Subcutaneous abdominal adipose tissue (tissue), 5 donors: Measurements from ENCODE around the gene PGM5.

Source experiments
- H3K27ac ChIP-seq: one replicate; pipeline ENCODE4 v1.7.0; 2013; ENCODE audit warnings: low read depth, mild to moderate bottlenecking, inconsistent platforms, low read length, moderate library complexity
- H3K27me3 ChIP-seq, 5 donors: one replicate each; pipeline ENCODE4 v1.7.0; 2013; ENCODE audit warnings: low read length in 5 of 5, inconsistent platforms in 1 of 5; ENCODE audit not compliant: control insufficient read depth in 5 of 5, insufficient read depth in 4 of 5
- H3K36me3 ChIP-seq, 5 donors: one replicate each; pipeline ENCODE4 v1.7.0; 2013; ENCODE audit warnings: low read length in 5 of 5; ENCODE audit not compliant: control insufficient read depth in 5 of 5, insufficient read depth in 5 of 5
- H3K4me1 ChIP-seq, 5 donors: one replicate each; pipeline ENCODE4 v1.7.0; 2013; ENCODE audit warnings: low read length in 5 of 5, mild to moderate bottlenecking in 3 of 5, moderate library complexity in 1 of 5; ENCODE audit not compliant: control insufficient read depth in 5 of 5, insufficient read depth in 5 of 5
- H3K4me3 ChIP-seq, 5 donors: one replicate each; pipeline ENCODE4 v1.7.0; 2013; ENCODE audit warnings: low read length in 5 of 5, low read depth in 1 of 5
- H3K9ac ChIP-seq, 5 donors: one replicate each; pipeline ENCODE4 v1.7.0; 2013; ENCODE audit warnings: low read length in 5 of 5, mild to moderate bottlenecking in 4 of 5, moderate library complexity in 3 of 5
- H3K9me3 ChIP-seq, 5 donors: one replicate each; pipeline ENCODE4 v1.7.0; 2013; ENCODE audit warnings: low read length in 5 of 5; ENCODE audit not compliant: control insufficient read depth in 5 of 5
- donor health status: healthy.
- donor health status: healthy.
- donor health status: healthy.
- donor health status: healthy.
- donor health status: healthy.

PGM5 gene

DNA sequence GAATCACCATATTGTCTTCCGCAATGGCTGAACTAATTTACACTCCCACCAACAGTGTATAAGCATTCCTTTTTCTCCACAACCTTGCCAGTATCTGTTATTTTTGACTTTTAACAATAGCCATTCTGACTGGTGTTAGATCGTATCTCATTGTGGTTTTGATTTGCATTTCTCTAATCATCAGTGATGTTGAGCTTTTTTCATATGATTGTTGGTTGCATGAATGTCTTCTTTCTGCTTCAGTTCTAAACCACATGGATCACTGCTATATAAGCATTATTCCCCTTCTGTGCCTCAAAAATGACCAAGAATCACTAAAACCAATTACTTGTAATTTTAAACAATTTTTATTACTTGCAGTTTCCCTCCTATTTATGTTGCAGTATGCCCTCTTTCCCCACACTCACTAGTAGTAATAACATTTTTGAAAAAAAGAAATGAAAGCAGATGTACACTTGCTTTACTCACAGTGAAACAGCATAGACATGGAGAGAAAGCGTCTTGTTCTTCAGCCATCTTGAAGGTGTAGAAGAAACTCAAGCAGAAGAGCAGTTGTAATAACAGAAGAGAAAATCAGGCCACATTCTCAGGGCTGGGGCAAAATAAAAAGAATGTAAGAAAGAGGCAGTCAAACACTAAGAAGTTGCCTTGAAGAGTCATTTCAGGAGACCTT is 188.8 kb downstream of the PGM5 start:
- peaks cover 0 to 3% (median 0%) of the 10 kb centered on the region in 5 donors for H3K9me3 ChIP-seq
- peaks cover 0 to 11% (median 10%) of the 10 kb centered on the region in 5 donors for H3K4me1 ChIP-seq
- no peaks in the 10 kb centered on the region for H3K36me3 ChIP-seq
- no peak overlapping the region for H3K9ac ChIP-seq
- H3K27ac ChIP-seq = no peak overlapping the region
- H3K27me3 ChIP-seq = no peaks in the 10 kb centered on the region
- H3K4me3 ChIP-seq = no peak overlapping the region

GRCh38 chr9:68546596-68547390 is 190.4 kb downstream of the PGM5 start:
- Histone ChIP-seq H3K4me1 (peaks cover 0 to 11% (median 8%) of the 10 kb centered on the region in 5 donors), H3K27me3 (no peaks in the 10 kb centered on the region), H3K36me3 (no peaks in the 10 kb centered on the region), H3K27ac (no peak overlapping the region), H3K9ac (no peak overlapping the region), H3K4me3 (peak overlapping the region in 3 of 5 donors; percentile 2 to 40 (median 3)), H3K9me3 (peaks cover 0 to 3% (median 0%) of the 10 kb centered on the region in 5 donors)

DNA sequence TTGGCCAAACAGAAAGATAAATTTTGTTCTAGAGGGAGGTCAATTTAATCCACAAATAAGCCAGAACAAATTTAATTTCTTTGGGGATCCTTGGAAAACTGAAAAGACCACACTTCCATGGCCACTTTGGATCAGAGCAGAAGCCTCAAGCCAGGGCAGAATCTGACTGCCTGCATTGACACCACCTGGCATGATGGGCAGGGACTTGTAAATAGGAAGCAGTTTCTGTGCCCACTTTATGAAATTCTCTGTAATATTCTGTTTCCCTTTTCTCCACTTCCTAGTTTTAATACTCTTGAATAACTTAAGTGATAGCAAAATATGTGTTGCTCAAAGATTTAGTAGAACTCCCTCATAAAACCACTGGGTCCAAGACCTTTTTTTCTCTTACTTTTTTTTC is 191.0 kb downstream of the PGM5 start:
- Histone ChIP-seq H3K4me1 (peaks cover 0 to 11% (median 8%) of the 10 kb centered on the region in 5 donors), H3K9ac (no peak overlapping the region), H3K36me3 (no peaks in the 10 kb centered on the region), H3K4me3 (no peak overlapping the region), H3K27ac (no peak overlapping the region), H3K27me3 (no peaks in the 10 kb centered on the region), H3K9me3 (peaks cover 0 to 3% (median 0%) of the 10 kb centered on the region in 5 donors)

- Histone ChIP-seq H3K9me3 (peaks cover 0 to 3% (median 0%) of the 10 kb centered on the region in 5 donors), H3K9ac (no peak overlapping the region), H3K4me1 (peaks cover 0 to 11% (median 8%) of the 10 kb centered on the region in 5 donors), H3K4me3 (no peak overlapping the region), H3K27ac (no peak overlapping the region), H3K36me3 (no peaks in the 10 kb centered on the region), H3K27me3 (no peaks in the 10 kb centered on the region)
Observed at GRCh38 chr9:68548241-68548640, 191.8 kb downstream of the PGM5 start.

- Histone ChIP-seq H3K27ac (no peak overlapping the region), H3K4me3 (no peak overlapping the region), H3K27me3 (no peaks in the 10 kb centered on the region), H3K9ac (no peak overlapping the region), H3K9me3 (peaks cover 0 to 3% (median 0%) of the 10 kb centered on the region in 5 donors), H3K4me1 (peaks cover 0 to 11% (median 8%) of the 10 kb centered on the region in 5 donors), H3K36me3 (no peaks in the 10 kb centered on the region)
Observed at GRCh38 chr9:68551191-68551590, 194.8 kb downstream of the PGM5 start.

DNA sequence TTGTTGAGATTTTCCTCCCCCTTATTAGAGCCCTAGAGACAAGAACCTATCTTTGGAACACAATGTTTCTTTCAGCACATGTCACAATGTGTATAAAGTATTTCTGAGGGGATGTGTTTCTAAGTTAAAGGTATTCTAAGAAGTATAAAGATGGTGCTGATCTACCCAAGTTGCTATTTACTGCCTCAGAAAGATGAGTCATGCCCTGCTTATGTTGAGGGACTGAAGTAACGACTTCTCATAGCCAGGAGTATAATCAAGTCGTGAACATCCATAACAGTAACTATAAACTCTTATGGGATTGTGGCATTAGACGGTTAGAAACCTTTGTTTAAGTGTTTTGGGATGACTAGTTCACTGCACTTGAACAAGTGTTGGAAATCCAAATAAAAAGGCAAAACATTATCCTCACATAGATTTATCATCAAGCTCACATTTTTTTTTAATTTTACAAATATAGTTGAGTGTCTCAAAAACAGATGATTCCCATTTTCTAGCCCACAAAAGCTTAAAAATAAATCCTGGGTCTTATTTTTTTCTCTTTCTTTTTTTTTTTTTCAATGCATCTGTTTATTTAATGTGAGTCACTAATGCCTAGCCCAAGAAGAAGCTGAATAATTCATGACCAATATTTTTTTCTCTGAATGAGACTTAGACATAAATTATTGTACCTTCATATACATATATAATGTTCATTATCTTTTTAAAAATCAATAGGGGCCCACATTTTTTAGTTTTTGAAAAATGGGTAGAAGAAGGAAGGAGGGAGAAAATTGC is 196.5 kb downstream of the PGM5 start:
- H3K27ac ChIP-seq = no peak overlapping the region
- H3K9me3 ChIP-seq = peaks cover 0 to 1% (median 0%) of the 10 kb centered on the region in 5 donors

GRCh38 chr9:68555437-68556150 is 199.2 kb downstream of the PGM5 start:
- no peaks in the 10 kb centered on the region for H3K36me3 ChIP-seq
- H3K27me3 ChIP-seq = peaks cover 0 to 4% (median 0%) of the 10 kb centered on the region in 5 donors
- no peak overlapping the region for H3K4me3 ChIP-seq
- peaks cover 0 to 10% (median 7%) of the 10 kb centered on the region in 5 donors for H3K4me1 ChIP-seq
- no peak overlapping the region for H3K9ac ChIP-seq
- no peak overlapping the region for H3K27ac ChIP-seq
- no peaks in the 10 kb centered on the region for H3K9me3 ChIP-seq

More for the DNA sequence above, 196.5 kb downstream of the PGM5 start:
- no peak overlapping the region for H3K4me3 ChIP-seq
- peaks cover 0 to 4% (median 0%) of the 10 kb centered on the region in 5 donors for H3K27me3 ChIP-seq
- H3K4me1 ChIP-seq = peaks cover 0 to 3% (median 1%) of the 10 kb centered on the region in 5 donors
- H3K9ac ChIP-seq = no peak overlapping the region
- H3K36me3 ChIP-seq = no peaks in the 10 kb centered on the region

DNA sequence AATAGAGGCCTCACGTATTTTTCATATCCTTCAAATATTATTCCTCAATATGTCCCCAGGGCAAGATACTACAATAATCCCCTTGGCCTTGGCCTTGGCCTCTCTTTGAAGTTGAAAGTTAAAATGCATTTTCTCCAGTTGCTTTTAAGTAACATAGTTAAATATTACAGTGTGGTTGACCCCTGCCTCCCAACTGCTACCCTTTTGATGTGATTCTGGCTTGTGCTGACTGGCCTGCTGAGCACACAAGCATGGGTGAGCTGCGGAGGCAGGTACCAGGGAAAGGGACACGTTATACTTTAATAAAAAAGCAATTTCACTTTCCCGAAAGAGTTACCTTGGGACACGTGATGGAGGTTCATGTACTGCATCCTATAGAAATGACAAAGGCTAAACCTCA is 202.1 kb downstream of the PGM5 start:
- Histone ChIP-seq H3K36me3 (no peaks in the 10 kb centered on the region), H3K4me1 (peaks cover 0 to 10% (median 7%) of the 10 kb centered on the region in 5 donors), H3K9me3 (no peaks in the 10 kb centered on the region), H3K4me3 (no peak overlapping the region), H3K9ac (no peak overlapping the region), H3K27me3 (peaks cover 0 to 4% (median 0%) of the 10 kb centered on the region in 5 donors), H3K27ac (no peak overlapping the region)

- Histone ChIP-seq H3K9ac (no peak overlapping the region), H3K36me3 (no peaks in the 10 kb centered on the region), H3K4me3 (peak overlapping the region in 1 of 5 donors; percentile 28), H3K27me3 (peaks cover 0 to 4% (median 0%) of the 10 kb centered on the region in 5 donors), H3K4me1 (peaks cover 0 to 10% (median 7%) of the 10 kb centered on the region in 5 donors), H3K9me3 (no peaks in the 10 kb centered on the region), H3K27ac (no peak overlapping the region)
Observed at GRCh38 chr9:68560071-68560844, 203.8 kb downstream of the PGM5 start.
